Measurements from ENCODE around the gene PXDN. TPM values are rescaled to one million over a fixed set of nuclear protein-coding genes. Genes with fewer than 3 reads are reported as not detected.

Gene PXDN
- total and polyA plus RNA-seq, 2 donors (not counting 3 experiments of a cell fraction or from before 2014, with no cell fraction given), result 231 to 308 TPM

DNA sequence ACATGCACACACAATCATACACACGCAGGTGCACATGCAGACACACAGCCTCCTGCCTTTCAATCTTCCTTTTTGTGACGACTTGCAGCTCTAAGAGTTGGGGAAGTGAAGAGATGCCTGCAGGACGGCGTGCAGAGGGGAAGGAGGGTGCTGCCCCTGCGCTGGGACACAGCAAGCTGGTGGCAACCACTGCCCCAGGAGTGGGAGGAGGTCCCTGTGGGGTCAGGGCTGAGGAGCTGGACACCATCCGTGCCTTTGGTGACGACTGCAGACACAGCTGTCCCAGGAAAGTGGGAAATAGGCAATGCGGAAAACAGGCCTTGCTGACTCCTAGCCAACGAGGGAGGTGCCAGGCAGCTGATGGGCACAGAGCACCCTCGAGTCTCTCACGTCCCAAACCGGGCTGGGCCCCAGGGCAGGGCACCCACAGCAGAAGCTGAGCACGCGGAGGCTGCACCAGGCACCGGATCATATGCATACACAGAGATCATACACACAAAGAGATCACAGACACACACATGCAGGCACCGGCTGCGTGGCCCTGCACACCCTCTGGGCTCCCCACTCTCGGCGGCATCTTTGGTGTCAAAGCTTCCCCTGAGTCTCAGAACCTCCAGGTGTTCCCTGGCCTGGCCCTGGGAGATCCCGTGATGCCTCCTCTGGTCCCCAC, 146.1 kb downstream of the PXDN start:
- Histone ChIP-seq H3K4me1 (ENCODE audit: control insufficient read depth, extremely low read depth, insufficient read depth, low read length) (no peaks in the 10 kb centered on the region), H3K9me1 (replicated peaks; ENCODE audit: control insufficient read depth, extremely low read depth, insufficient read depth, low read length) (no peaks in the 10 kb centered on the region), H3K9ac (replicated peaks; ENCODE audit: extremely low read depth, insufficient read depth, low read length) (no peak overlapping the region), H3K4me3 (replicated peaks in 1 of 3; ENCODE audit: insufficient read depth in 1 of 3, low read depth in 1 of 3, low read length in 3 of 3) (no peak overlapping the region), H3K79me2 (ENCODE audit: control insufficient read depth, insufficient read depth, low read length) (no peaks in the 10 kb centered on the region), H3K27me3 (ENCODE audit: control insufficient read depth in 2 of 2, insufficient read depth in 2 of 2, low read length in 2 of 2) (no peaks in the 10 kb centered on the region), H2AFZ (ENCODE audit: low read depth, low read length) (no peak overlapping the region), H3K9me3 (replicated peaks; ENCODE audit: control insufficient read depth, insufficient read depth, low read length) (no peaks in the 10 kb centered on the region), H3K36me3 (ENCODE audit: control insufficient read depth in 2 of 2, extremely low read depth in 1 of 2, insufficient read depth in 2 of 2, low read length in 2 of 2) (no peaks in the 10 kb centered on the region), H3K27ac (ENCODE audit: insufficient read depth, low read depth, low read length) (no peak overlapping the region), H4K20me1 (replicated peaks; ENCODE audit: control insufficient read depth, extremely low read depth, insufficient read depth, low read length) (no peaks in the 10 kb centered on the region), H3K4me2 (ENCODE audit: insufficient read depth, low read length) (no peak overlapping the region)
- DNase-seq (ENCODE audit: low read depth, low spot score), result no peak
- ChIA-PET CTCF (no interaction called here), POLR2A (no interaction called here)
- dilution Hi-C loops (cut with MboI; ENCODE audit: extremely low pct_ligation_motif_present, low sequenced_read_pairs) (no loop called here), intact Hi-C loops (cut with micrococcal nuclease) (no loop called here)
- no peak for FAIRE-seq
- TF ChIP-seq JUN (IDR thresholded peaks at IDR 0.05; ENCODE audit: borderline replicate concordance, insufficient read depth, insufficient read length, low read depth) (no peak), MYC (IDR thresholded peaks at IDR 0.05; ENCODE audit: low read depth, low read length) (no peak), POLR2AphosphoS5 (IDR thresholded peaks at IDR 0.05; ENCODE audit: insufficient read depth, low read depth, low read length) (no peak), FOS (IDR thresholded peaks at IDR 0.05; ENCODE audit: borderline replicate concordance, insufficient read depth, low read length) (no peak), GATA2 (IDR thresholded peaks at IDR 0.05; ENCODE audit: insufficient read depth, insufficient read length, low read depth, low read length) (no peak), POLR2A (IDR thresholded peaks at IDR 0.05; ENCODE audit: low read depth, low read length) (no peak), EZH2 (IDR thresholded peaks at IDR 0.05; ENCODE audit: borderline replicate concordance, low read depth, low read length, severe bottlenecking) (no peak)
- TF ChIP-seq, protein P1, sequence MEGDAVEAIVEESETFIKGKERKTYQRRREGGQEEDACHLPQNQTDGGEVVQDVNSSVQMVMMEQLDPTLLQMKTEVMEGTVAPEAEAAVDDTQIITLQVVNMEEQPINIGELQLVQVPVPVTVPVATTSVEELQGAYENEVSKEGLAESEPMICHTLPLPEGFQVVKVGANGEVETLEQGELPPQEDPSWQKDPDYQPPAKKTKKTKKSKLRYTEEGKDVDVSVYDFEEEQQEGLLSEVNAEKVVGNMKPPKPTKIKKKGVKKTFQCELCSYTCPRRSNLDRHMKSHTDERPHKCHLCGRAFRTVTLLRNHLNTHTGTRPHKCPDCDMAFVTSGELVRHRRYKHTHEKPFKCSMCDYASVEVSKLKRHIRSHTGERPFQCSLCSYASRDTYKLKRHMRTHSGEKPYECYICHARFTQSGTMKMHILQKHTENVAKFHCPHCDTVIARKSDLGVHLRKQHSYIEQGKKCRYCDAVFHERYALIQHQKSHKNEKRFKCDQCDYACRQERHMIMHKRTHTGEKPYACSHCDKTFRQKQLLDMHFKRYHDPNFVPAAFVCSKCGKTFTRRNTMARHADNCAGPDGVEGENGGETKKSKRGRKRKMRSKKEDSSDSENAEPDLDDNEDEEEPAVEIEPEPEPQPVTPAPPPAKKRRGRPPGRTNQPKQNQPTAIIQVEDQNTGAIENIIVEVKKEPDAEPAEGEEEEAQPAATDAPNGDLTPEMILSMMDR (IDR thresholded peaks at IDR 0.05; ENCODE audit: extremely low read depth in 1 of 2, insufficient read depth in 1 of 2, low read depth in 1 of 2, low read length in 2 of 2), result no peak
- TF ChIP-seq, protein P2, sequence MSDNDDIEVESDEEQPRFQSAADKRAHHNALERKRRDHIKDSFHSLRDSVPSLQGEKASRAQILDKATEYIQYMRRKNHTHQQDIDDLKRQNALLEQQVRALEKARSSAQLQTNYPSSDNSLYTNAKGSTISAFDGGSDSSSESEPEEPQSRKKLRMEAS (IDR thresholded peaks at IDR 0.05; ENCODE audit: insufficient read depth, insufficient read length), result no peak
- BruUV-seq (replicated peaks), result no TSS peak
